Measurements from ENCODE around the gene VCPKMT. TPM values are rescaled to one million over a fixed set of nuclear protein-coding genes. Genes with fewer than 3 reads are reported as not detected.

Gene VCPKMT
- 5.3 and 5.4 TPM in 2 replicates for total RNA-seq

- Histone ChIP-seq H3K4me3 (ENCODE audit: low read depth, low read length) (peak within 1 kb of the TSS; percentile 75), H3K27me3 (ENCODE audit: control insufficient read depth, insufficient read depth, low read length) (no peaks in the 10 kb centered on the region), H3K36me3 (ENCODE audit: control insufficient read depth, insufficient read depth, low read length) (peaks cover 7% of the 10 kb centered on the region)
- DNase-seq (ENCODE audit: low read depth) (peak; percentile 76), FAIRE-seq (no peak)
- no peak for TF ChIP-seq CTCF (IDR thresholded peaks at IDR 0.05; ENCODE audit: insufficient read depth, low read length, severe bottlenecking)
Measured at GRCh38 chr14:50116181-50116956, at the start of gene VCPKMT. Gene VCPKMT (minus strand): TSS chr14:50116572. CDS start chr14:50116552, 20 bp downstream.

- H3K36me3 ChIP-seq (ENCODE audit: control insufficient read depth, insufficient read depth, low read length) = peaks cover 2% of the 10 kb centered on the region
- TF ChIP-seq CTCF (IDR thresholded peaks at IDR 0.05; ENCODE audit: insufficient read depth, low read length, severe bottlenecking) = no peak
- DNase-seq (ENCODE audit: low read depth) = no peak
- no peak overlapping the region for H3K4me3 ChIP-seq (ENCODE audit: low read depth, low read length)
- FAIRE-seq = no peak
- H3K27me3 ChIP-seq (ENCODE audit: control insufficient read depth, insufficient read depth, low read length) = no peaks in the 10 kb centered on the region
Measured at GRCh38 chr14:50156111-50156510, 39.7 kb upstream of the VCPKMT start.

GRCh38 chr14:50148799-50149198 lies 32.4 kb upstream of the VCPKMT start:
- no peak for TF ChIP-seq CTCF (IDR thresholded peaks at IDR 0.05; ENCODE audit: insufficient read depth, low read length, severe bottlenecking)
- Histone ChIP-seq H3K27me3 (ENCODE audit: control insufficient read depth, insufficient read depth, low read length) (no peaks in the 10 kb centered on the region), H3K4me3 (ENCODE audit: low read depth, low read length) (no peak overlapping the region), H3K36me3 (ENCODE audit: control insufficient read depth, insufficient read depth, low read length) (peaks cover 5% of the 10 kb centered on the region)
- no peak for FAIRE-seq
- no peak for DNase-seq (ENCODE audit: low read depth)

- no peak for DNase-seq (ENCODE audit: low read depth)
- H3K36me3 ChIP-seq (ENCODE audit: control insufficient read depth, insufficient read depth, low read length) = no peaks in the 10 kb centered on the region
- no peaks in the 10 kb centered on the region for H3K27me3 ChIP-seq (ENCODE audit: control insufficient read depth, insufficient read depth, low read length)
- no peak overlapping the region for H3K4me3 ChIP-seq (ENCODE audit: low read depth, low read length)
- FAIRE-seq = no peak
- TF ChIP-seq CTCF (IDR thresholded peaks at IDR 0.05; ENCODE audit: insufficient read depth, low read length, severe bottlenecking) = no peak
Measured at GRCh38 chr14:50139192-50139591, 22.8 kb upstream of the VCPKMT start.

GRCh38 chr14:50127802-50128201 lies 11.4 kb upstream of the VCPKMT start:
- Histone ChIP-seq H3K36me3 (ENCODE audit: control insufficient read depth, insufficient read depth, low read length) (peaks cover 3% of the 10 kb centered on the region), H3K4me3 (ENCODE audit: low read depth, low read length) (no peak overlapping the region), H3K27me3 (ENCODE audit: control insufficient read depth, insufficient read depth, low read length) (no peaks in the 10 kb centered on the region)
- FAIRE-seq = no peak
- TF ChIP-seq CTCF (IDR thresholded peaks at IDR 0.05; ENCODE audit: insufficient read depth, low read length, severe bottlenecking) = no peak
- DNase-seq (ENCODE audit: low read depth) = no peak

- TF ChIP-seq CTCF (IDR thresholded peaks at IDR 0.05; ENCODE audit: insufficient read depth, low read length, severe bottlenecking) = no peak
- H3K36me3 ChIP-seq (ENCODE audit: control insufficient read depth, insufficient read depth, low read length) = peaks cover 4% of the 10 kb centered on the region
- FAIRE-seq (no peak), DNase-seq (ENCODE audit: low read depth) (no peak)
- H3K27me3 ChIP-seq (ENCODE audit: control insufficient read depth, insufficient read depth, low read length) = no peaks in the 10 kb centered on the region
- no peak overlapping the region for H3K4me3 ChIP-seq (ENCODE audit: low read depth, low read length)
Measured at GRCh38 chr14:50123062-50123461, 6.7 kb upstream of the VCPKMT start.
